NOMO-1 (cell line): ENCODE data around the gene BANP.
"Not testable (repeated sequence)": the region's sequence is repeated elsewhere in the genome, so short reads cannot be mapped to it uniquely, and the experiment has no call there.

ENCODE experiments used
- DNase-seq, 2 experiments: peaks; one replicate each; lab custom pipeline; 2025; ENCODE audit not compliant: unreplicated experiment in 2 of 2; lab: John Stamatoyannopoulos, UW

The BANP gene

DNA sequence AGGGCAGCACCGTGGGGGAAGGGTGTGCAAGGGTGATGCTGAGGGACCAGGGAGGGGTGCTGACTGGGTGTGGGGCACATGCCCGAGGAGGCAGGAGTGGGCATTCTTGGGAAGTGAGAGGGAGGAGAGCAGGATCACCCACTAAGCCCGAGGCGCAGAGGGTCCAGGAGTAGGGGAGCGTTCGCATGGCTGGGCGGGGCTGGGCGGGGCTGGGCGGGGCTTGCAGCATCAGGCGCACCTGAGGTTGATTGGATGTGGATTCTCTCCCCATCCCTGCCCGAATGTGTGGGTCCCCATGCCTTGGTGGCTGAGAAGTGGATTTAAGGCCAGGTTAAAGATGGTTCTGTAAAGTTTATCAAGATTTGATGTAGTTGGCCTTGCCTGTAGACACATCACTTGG is 14.2 kb downstream of the BANP start:
- no peak for DNase-seq

DNA sequence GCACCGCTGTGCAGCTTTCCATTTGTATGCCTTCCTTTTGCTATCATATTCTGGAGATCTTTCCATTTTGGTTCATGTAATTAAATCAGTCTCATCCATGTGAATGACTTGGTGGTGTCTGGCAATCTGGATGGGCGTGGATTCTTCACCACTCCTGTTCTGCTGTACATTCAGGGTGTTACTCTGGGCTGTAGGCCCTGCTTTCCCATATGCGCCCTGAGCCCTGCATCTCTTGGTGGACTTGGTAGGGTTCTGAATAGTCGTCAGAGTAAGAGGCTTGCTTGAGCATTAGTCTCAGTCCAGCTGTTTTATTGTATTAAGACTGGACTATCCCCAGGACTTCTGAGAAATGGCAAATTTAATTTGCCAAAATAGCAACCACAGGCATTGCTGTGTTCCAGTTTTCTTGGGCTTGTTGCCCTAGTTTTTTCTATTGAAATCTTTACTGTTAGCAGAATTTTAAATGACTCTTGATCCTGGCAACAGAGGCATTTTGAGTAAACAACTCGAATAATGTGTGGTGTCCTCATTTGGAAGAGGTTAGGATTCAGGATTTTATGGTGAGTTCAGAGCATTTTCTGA is 14.9 kb downstream of the BANP start:
- no peak for DNase-seq

DNA sequence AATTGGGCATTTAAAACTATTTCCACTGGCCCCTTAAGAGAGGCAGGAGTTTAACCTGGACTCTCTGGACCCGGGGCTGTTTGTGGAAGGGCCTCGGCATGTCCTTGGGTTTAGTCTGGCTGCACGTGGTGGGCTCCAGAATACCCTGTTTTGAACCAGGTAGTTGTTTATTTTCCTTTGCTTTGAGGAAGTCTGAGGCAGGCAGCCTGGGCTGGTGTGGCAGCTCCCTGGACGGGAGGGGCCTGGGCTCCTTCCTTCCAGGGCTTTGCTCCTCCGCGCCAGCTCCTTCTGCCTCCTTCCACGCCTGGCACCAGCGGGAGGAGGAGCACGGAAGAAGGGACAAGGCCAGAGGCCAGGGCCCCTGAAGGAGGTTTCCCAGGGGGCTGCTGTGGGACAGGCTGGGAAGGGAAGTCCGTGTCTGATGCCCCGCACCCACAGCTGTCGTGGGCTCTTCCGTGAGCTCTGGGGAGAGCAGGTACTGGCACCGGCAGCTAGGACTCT is 15.5 kb downstream of the BANP start:
- DNase-seq: no peak

DNA sequence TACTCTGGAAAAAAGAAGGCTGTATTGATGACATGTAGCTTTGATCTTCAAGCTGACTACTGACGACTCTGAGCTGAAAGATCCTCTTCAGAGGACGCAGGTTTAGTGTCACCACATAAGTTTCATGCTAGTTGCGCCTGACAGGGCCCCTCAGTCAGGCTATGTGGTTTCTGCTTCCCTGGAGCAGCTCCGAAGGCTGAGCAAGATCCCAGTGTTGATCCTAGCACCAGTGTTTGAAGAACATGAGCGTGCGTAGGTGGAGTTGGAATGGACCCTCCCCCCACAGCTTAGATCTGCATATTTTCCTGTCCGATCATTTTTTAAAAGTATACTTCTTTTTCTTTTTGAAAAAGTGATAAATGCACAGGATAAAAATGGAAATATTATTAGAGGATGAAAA is 17.3 kb downstream of the BANP start:
- DNase-seq: no peak

DNA sequence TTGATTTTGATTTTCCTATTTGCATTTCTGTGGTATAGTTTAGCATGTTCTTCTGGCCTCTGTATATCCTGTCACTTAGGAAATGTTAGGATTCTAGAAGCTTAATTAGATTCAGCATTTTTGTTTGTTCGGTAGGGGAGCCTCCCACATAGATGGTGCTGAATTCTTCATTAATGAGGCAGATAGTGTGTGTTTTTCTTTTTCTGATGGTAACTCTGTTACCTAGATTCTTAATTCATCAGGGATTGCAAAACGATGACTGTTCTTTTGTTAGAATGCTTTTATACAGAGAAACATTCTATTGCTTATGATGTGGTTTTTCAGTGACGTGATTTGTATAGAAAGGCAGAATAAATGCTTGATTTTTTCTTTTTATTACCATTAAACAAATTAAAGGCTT is 19.0 kb downstream of the BANP start:
- no peak for DNase-seq

DNA sequence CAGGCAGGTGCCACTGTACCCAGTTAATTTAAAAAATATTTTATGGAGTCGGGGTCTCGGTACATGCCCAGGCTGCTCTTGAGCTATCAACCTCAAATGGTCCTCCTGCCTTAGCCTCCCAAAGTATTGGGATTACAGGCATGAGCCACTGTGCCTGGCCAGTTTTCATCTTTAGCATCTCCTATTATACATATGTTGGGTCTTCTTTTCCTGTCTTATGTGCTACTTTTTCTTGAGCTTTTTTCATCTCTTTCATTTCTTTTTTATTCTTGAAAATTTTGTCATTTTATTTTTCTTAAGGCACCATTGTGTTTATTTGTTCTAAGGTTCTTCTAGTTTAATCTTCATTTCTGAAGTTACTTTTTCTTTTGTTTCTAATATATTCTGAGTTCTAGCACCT is 20.7 kb downstream of the BANP start:
- DNase-seq: no peak

DNA sequence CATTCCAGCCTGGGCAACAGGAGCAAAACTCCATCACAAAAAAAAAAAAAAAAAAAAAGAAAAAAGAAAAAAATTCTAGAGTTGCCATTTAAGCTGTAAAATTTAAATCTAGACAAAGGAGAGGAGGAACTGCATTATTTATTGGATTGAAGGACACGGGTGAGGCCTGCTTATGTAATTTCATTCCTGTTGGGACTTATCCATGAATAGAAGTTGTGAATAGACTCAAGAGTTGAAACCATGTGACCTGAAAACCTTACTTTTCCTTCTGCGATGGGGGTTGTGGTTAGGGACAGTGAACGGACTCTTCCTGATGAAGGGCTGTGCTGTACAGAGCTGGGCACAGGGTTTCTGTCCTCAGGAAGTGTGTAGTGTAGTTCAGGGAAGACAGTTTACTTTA is 22.5 kb downstream of the BANP start:
- no peak for DNase-seq

DNA sequence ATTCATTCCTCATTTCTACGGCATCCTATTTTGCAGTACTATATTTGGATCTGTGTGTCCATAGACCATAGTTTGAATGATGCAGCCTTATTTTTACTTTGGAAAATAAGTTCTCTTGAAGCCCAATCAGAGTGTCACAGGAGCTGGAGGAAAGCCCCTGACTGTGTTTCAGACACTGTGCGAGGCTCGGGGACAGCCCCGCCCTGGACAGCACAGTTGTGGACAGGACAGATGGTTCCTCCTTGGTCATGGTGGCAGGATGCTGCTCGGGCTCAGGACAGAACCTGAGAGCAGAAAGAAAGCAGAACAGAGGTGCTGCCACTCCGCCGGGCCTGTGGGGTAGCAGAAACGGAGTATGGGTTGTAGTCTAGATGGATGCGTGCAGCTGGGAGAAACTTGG is 22.9 kb downstream of the BANP start:
- DNase-seq: no peak

DNA sequence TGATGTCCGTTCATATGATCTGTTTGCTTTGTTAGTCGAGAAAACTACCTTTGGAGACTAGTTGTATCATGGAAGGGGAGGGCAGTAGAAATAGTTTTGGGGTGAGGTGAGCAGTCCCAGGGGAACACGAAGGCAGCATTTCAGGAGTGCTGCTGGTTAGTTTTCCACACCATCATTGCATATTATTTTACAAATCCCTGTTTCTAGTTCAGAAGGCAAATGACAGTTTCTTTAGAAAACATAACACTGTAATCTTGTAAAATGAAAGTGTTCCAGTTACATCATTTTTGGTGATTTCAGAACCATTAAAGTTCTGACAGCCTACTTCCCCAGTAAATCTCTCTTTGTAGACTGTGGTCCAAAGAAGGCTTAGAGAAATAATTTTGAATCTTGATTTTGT is 25.4 kb downstream of the BANP start:
- DNase-seq: no peak

DNA sequence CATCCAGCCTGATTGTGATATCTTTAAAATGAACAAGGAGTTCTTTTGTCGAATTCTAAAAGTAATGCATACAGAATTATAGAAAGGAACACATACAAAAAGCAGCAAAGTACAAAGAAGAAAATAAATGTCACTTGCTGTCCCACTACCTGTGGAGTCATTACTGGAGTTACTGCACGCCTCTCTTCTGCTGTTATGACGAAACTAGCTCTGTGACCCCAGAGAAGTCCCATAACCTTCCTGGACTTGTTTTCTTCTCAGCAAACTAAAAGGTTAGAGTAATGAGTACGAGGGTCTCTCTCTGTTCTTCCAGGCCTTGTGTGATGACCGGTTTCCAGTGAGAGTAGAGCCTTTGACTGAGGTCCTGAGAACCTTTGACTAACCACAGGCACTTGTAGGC is 26.9 kb downstream of the BANP start:
- no peak for DNase-seq

DNA sequence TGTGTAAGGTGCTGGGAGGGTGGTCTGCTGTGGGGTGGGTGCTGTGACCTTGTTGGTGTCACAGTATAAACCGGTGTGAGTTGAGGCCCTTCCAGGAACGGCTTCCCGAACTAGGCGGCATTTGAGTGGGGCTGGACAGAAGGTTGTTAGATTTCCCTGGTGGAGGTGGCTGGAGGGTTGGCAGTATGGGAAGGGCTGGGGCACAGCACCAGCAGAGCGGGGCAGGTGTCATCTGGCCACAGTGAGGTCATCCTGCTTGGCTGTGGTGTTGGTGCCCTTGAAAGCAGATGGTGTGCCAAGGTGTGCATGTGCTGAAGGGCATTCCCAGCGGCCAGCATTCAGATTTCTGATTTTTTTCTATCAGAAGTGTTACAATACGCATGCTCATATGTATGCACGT is 28.1 kb downstream of the BANP start:
- DNase-seq: no peak

DNA sequence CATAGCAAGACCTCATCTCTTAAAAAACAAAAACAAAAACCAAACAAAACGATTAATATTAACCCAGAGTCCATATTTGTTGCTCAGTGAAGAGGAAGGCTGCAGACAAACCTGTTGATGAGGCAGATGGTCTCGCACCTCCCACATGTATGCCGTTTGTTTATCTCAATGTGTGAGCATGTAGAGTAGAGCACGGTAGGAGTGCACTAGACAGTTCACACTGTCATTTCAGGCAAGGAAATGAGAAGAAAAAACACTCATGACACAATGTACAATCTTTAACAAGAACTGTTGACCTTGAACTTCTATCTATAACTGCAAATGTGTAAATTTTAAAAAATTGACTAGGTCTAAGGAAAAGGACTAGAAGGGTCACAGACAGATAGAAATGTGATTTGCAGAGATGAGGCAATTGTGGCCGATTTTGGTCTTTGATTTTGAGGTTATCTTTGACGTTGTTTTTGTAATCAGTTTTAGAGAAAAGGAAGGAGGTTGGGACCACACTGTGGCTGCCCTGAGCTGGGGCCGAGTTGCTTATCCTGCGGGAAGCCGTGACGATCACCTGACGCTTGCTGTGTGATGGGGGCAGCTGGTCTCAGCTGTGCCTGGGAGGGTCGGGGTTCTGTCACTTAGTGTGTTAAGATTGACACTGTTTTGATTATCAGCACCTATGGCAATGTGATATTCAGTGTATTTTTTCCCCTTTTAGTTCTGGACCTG is 28.8 kb downstream of the BANP start:
- not testable (repeated sequence) for DNase-seq

DNA sequence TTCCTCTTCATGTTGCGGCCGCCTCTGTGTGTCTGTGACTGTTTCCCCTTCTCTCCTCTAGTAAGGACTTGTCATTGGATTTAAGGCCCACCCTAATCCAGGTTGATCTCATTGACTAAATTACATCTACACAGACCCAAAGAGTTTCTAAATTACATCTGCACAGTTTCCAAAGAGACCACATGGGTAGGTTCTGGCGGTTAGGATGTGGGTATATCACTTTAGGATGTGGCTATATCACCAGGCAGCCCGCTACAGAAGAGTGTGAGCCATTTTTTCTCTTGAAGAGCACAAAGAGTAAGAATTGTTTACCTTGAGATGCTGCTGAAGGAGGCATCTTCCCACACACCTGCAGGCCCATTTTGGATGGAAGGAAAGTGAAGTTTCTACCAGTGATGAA is 30.1 kb downstream of the BANP start:
- DNase-seq: not testable (repeated sequence)

DNA sequence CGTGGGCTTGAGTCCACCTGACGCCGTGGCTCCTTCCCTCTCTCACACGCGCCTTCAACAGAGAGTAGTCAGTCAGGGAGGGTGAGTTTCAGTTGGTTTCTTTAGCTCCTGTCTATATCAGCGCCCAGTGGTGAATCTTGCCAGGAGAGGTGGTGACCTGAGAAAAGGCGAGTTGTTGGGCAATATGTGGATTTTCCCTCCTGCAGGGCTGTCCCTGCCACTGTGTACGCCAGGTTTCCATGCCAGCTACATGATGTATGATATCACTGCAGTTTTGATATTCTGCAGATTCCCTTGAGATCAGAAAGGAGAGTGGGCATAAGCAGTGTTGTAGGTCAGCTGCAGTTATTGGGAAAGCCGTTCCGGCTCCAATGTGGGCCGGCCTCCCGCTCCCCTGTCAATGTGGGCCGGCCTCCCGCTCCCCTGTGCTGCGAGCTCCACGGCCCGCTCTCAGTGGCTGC is 31.4 kb downstream of the BANP start:
- no peak for DNase-seq

DNA sequence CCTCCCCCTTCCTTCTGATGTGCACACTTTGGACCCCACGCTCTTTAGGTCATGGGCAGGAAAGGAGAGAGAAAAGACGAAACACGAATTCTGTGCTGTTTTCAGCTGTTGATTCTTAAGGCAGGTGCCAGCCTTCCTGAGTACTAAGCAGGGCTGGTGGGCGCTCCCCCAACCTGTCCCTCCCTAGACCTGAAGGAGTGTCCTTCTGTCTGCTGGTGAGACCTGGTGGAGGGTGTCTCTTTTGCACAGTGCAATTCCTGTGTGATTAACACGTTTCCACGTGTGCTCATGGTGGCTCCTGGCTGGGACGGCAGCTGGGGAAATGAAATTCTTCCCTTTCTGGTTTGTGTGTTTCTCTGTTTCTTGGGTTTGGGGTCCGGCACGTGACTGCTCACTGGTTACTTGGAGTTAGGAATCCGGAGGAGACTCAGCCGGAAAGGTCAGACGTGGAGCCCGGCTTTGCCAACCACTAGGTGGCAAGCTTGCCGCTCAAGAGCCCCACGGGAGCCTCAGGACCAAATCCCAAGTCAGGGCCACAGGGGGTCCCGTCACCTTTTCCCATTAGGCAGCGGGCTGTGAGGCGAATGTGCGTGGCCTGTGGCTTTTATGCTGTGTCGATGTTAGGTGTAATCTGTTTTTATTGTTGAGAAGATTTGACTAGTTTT is 32.0 kb downstream of the BANP start:
- not testable (repeated sequence) for DNase-seq

DNA sequence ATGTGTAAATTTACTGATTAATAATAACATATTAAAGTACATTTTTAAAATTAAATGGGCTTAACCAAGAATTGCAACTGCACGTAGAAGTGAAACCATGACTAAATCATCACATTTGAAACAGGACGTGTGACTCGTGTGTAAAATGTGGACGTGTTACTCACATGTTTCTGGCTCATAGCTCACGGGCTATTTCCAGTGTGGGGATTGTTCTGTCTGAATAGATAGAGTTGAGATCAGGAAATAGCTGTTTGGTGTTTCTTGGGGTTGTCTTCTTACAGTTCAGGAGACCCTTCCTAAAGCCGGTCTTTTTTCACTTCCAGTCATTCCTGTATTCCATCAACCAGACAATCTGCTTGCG is 32.5 kb downstream of the BANP start:
- DNase-seq: not testable (repeated sequence)

DNA sequence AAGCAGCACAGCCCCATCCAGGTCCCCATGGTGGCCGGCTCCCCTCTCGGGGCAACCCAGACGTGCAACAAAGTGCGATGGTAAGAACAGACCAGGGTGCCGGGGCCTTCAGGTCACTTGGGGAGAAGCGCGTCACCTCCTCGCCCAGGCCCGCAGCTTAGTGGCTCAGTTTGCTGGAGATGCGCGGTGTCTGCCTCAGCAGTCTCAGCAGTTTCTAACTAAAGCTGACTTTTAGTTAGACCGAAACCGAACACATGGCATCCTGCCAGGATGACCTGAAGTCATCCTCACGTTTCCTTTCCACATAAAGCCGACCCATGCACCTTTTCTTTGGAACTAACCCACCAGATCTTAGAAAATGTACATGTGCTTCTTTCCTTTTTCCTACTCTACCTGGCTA is 32.9 kb downstream of the BANP start:
- not testable (repeated sequence) for DNase-seq

DNA sequence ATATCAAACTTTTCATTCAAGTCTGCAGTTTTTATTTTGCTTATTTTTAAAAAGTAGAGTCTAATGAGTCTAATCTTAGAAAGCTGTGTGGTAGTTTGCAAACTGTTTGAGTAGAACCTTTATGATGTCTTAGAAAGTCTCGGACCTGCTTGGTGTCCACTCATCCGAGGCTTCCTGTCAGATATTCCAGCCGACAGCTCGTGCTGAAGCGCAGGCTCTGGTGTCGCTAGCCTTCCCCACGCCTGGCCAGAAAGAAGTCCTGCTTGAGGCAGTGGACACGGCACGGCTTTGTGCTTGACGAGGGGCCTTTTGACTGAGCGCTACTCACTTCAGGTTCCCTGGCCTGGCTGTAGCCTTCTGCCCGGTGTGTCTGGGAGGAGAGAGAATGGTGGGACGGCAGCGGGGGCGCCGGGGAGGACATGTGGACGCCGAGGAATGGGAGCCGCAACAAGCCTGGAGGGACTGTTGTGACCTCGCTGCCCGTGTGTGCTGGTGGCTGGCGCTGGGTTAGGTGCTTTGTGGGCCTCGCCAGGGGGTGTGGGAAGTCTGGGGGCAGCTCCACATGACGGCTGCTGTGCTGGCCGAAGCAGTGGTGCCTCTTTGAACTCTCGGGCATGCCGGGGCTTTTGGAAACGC is 33.5 kb downstream of the BANP start:
- DNase-seq: no peak

DNA sequence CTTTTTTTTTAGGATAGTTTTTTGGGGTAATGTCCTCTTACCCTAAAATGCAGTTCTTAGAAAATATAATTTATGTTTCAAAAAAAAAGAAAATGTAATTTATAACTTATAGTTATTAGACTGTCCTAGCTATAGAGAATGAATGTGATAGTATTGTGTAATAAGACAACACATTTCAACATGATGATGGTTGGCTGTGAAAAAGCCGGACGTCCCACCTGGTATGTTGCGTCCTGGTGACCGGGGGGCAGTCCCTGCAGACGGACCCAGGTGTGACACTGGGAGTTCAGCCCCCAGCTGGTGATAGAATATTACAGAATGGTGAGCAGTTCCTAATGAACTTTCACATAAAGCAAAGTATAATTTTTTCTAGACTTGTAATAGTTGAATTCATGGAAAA is 34.3 kb downstream of the BANP start:
- DNase-seq: not testable (repeated sequence)

DNA sequence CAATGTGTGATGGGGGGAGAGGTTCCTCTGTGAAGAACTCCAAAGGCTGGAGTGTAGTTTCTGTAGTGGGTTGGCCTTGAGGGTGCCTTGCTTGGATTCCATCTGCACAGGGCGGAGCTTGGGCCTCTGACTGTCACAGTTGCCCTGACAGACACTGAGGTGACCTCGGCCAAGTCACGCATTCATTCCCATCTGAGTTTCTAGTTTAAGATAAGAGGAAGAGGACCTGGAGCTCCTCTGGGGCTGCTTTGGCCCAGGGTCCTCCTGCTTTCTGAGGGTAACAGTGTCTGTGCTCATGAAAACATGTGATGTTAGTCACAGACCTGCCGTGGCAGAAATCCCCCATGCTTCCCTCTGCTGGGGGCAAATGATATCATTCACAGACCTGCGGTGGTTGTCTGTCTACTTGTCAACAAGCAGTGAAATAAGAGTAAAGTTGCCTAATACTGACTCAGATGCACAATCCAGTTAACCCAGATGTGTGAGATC is 35.2 kb downstream of the BANP start:
- not testable (repeated sequence) for DNase-seq

DNA sequence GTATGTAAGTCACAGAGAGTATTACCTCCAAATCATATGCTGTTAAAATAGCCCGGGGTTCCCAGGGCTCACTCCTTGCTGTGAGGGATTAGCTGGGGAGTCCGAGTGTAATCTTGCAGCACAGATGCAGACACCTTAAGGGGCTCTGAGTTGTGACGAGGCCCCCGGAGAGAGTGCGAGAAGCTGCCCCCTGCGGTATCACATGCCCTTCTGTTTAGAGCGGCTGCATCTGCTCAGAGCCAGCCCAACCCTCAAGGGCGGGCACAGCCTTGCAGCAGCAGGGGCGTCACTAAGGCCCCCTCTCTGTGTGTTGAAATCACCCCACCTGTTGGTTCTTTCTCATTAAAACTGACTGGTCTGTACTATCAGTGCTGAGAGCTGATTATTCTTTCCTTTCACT is 37.4 kb downstream of the BANP start:
- not testable (repeated sequence) for DNase-seq
